Endothelial cell of umbilical vein (primary cell): ENCODE data around the gene MOCS2. TPM values are rescaled to one million over a fixed set of nuclear protein-coding genes. Genes with fewer than 3 reads are reported as not detected.
A peak's percentile ranks its signal among the peaks of the same experiment; 100 is the strongest.

Experiments used
- BruUV-seq: library from RNA; stranded (reverse); fragments of 400-500 nt; replicated peaks from 2 replicates; lab custom pipeline; 2021; lab: Mats Ljungman, UMichigan
- CTCF ChIA-PET: fragments of 300-600, 350-600 bp; sonication (Branson Sonifier 250); formaldehyde crosslinking; loops from one replicate; lab custom pipeline; 2021; ENCODE audit warnings: antibody characterized with exemption, inconsistent platforms; lab: Charles Lee
- POLR2A ChIA-PET: fragments of 300-600, 350-600 bp; sonication (Branson Sonifier 250); formaldehyde crosslinking; loops from one replicate; lab custom pipeline; 2021; ENCODE audit warnings: antibody characterized with exemption, inconsistent platforms; lab: Charles Lee
- DNase-seq: peaks from one replicate; pipeline ENCODE4 v3.0.0-alpha.2; 2011; ENCODE audit warnings: low read depth, low spot score
- FAIRE-seq: peaks from 2 replicates; lab custom pipeline; 2011; peaks lifted over from hg19 to GRCh38; lab: Jason Lieb, UNC
- H2AFZ ChIP-seq: 2 replicates; pipeline ENCODE4 v1.6.0; 2012; ENCODE audit warnings: low read depth, low read length, control low read depth, inconsistent platforms
- H3K27ac ChIP-seq: 2 replicates; pipeline ENCODE4 v1.5.1; 2011; ENCODE audit warnings: low read depth, mild to moderate bottlenecking, control low read depth, low read length, moderate library complexity; ENCODE audit not compliant: insufficient read depth
- H3K27me3 ChIP-seq, 2 experiments: 2 replicates each; pipeline versions ENCODE4 v1.6.0 to v1.6.1; 2011; ENCODE audit warnings: low read length in 2 of 2, mixed read lengths in 1 of 2; ENCODE audit not compliant: control insufficient read depth in 2 of 2, insufficient read depth in 2 of 2
- H3K36me3 ChIP-seq, 2 experiments: 2 replicates in 1 of 2; 3 replicates in 1 of 2; pipeline ENCODE4 v1.5.1; 2011; ENCODE audit warnings: low read length in 2 of 2, mild to moderate bottlenecking in 1 of 2, moderate library complexity in 1 of 2; ENCODE audit not compliant: control insufficient read depth in 2 of 2, insufficient read depth in 2 of 2; ENCODE audit errors: extremely low read depth in 1 of 2
- H3K4me1 ChIP-seq: 3 replicates; pipeline ENCODE4 v1.5.1; 2011; ENCODE audit warnings: mild to moderate bottlenecking, low read length; ENCODE audit not compliant: control insufficient read depth, insufficient read depth; ENCODE audit errors: extremely low read depth
- H3K4me2 ChIP-seq: 2 replicates; pipeline ENCODE4 v1.6.1; 2011; ENCODE audit warnings: low read length, control low read depth, mixed read lengths; ENCODE audit not compliant: insufficient read depth
- H3K4me3 ChIP-seq, 3 experiments: fragments of 200-600 bp in 1 of 3; sonication (generic), shearing (Covaris generic) in 1 of 3; replicated peaks in 1 of 3; 2 replicates each; pipeline ENCODE4 v1.5.1; 2011 to 2016; ENCODE audit warnings: control low read depth in 3 of 3, low read length in 3 of 3, mild to moderate bottlenecking in 2 of 3, inconsistent platforms in 1 of 3, low read depth in 1 of 3, moderate library complexity in 1 of 3; ENCODE audit not compliant: insufficient read depth in 1 of 3
- H3K79me2 ChIP-seq: 2 replicates; pipeline ENCODE4 v1.6.0; 2012; ENCODE audit warnings: low read length, inconsistent platforms; ENCODE audit not compliant: control insufficient read depth, insufficient read depth
- H3K9ac ChIP-seq: replicated peaks from 2 replicates; pipeline ENCODE3; 2011; ENCODE audit warnings: low read length, control low read depth; ENCODE audit not compliant: insufficient read depth; ENCODE audit errors: extremely low read depth
- H3K9me1 ChIP-seq: replicated peaks from 3 replicates; pipeline ENCODE4 v1.6.0; 2011; ENCODE audit warnings: mild to moderate bottlenecking, low read length; ENCODE audit not compliant: control insufficient read depth, insufficient read depth; ENCODE audit errors: extremely low read depth
- H3K9me3 ChIP-seq: replicated peaks from 2 replicates; pipeline ENCODE4 v1.5.1; 2012; ENCODE audit warnings: low read length, inconsistent platforms; ENCODE audit not compliant: control insufficient read depth, insufficient read depth
- H4K20me1 ChIP-seq: replicated peaks from 2 replicates; pipeline ENCODE3; 2011; ENCODE audit warnings: mild to moderate bottlenecking, low read length; ENCODE audit not compliant: control insufficient read depth, insufficient read depth; ENCODE audit errors: extremely low read depth
- EZH2 ChIP-seq: IDR thresholded peaks from 2 replicates; pipeline ENCODE4 v1.6.1; 2012; ENCODE audit warnings: borderline replicate concordance, low read depth, mild to moderate bottlenecking, moderate library complexity, low read length, inconsistent platforms; ENCODE audit not compliant: severe bottlenecking
- FOS ChIP-seq: IDR thresholded peaks from 2 replicates; pipeline ENCODE4 v1.6.1; 2011; ENCODE audit warnings: mild to moderate bottlenecking, low read length, moderate library complexity, borderline replicate concordance; ENCODE audit not compliant: insufficient read depth
- GATA2 ChIP-seq: IDR thresholded peaks from 2 replicates; pipeline ENCODE4 v1.7.0; 2011; ENCODE audit warnings: low read depth, mild to moderate bottlenecking, moderate library complexity, mixed read lengths, low read length; ENCODE audit not compliant: insufficient read length, insufficient read depth
- JUN ChIP-seq: IDR thresholded peaks from 2 replicates; pipeline ENCODE4 v1.6.1; 2011; ENCODE audit warnings: borderline replicate concordance, low read depth; ENCODE audit not compliant: insufficient read length, insufficient read depth
- MAX ChIP-seq: IDR thresholded peaks from 2 replicates; pipeline ENCODE4 v1.6.1; 2011; ENCODE audit not compliant: insufficient read depth, insufficient read length
- MYC ChIP-seq: IDR thresholded peaks from one replicate; pipeline ENCODE4 v1.6.1; 2011; ENCODE audit warnings: mild to moderate bottlenecking, low read depth, low read length
- POLR2A ChIP-seq: IDR thresholded peaks from 2 replicates; pipeline ENCODE4 v1.6.1; 2012; ENCODE audit warnings: low read depth, mild to moderate bottlenecking, control low read depth, low read length
- POLR2AphosphoS5 ChIP-seq: IDR thresholded peaks from 2 replicates; pipeline ENCODE4 v1.6.1; 2012; ENCODE audit warnings: low read depth, mild to moderate bottlenecking, control low read depth, low read length, moderate library complexity; ENCODE audit not compliant: insufficient read depth
- dilution Hi-C: fragments of 300-500 bp; cut with MboI; formaldehyde crosslinking; loops from one replicate; pipeline ENCODE4 v1.15.0; 2019; ENCODE audit warnings: low sequenced_read_pairs; ENCODE audit not compliant: extremely low pct_ligation_motif_present
- intact Hi-C: fragments of 100-400 bp; cut with micrococcal nuclease; formaldehyde crosslinking; loops from one replicate; pipeline ENCODE4 v1.10.0; 2022
- polyA plus RNA-seq, 4 experiments: library from polyadenylated mRNA; depleted of rRNA in 3 of 4; stranded (reverse) in 3 of 4; unstranded in 1 of 4; fragments of >200 nt; gene quantifications; 2 replicates each; pipeline versions ENCODE4 v1.2.1 to v1.2.3, GENCODE V29; 2011 to 2012; ENCODE audit warnings: missing spikeins in 1 of 4
- total RNA-seq: library from RNA; stranded (reverse); gene quantifications from 2 replicates; pipeline ENCODE4 v1.2.3, GENCODE V29; 2021
- TF ChIP-seq, protein P1 (sequence below), 2 donors: IDR thresholded peaks; 1 replicate in 1 of 2; 2 replicates in 1 of 2; pipeline ENCODE4 v1.5.1; 2011; ENCODE audit warnings: low read length in 2 of 2, mild to moderate bottlenecking in 2 of 2, moderate library complexity in 2 of 2, control low read depth in 1 of 2, inconsistent platforms in 1 of 2, low read depth in 1 of 2; ENCODE audit not compliant: insufficient read depth in 1 of 2; ENCODE audit errors: extremely low read depth in 1 of 2

The MOCS2 gene
- total and polyA plus RNA-seq, 2 donors (not counting 3 experiments of a cell fraction or from before 2014, with no cell fraction given) = 14.3 to 31.5 TPM

DNA sequence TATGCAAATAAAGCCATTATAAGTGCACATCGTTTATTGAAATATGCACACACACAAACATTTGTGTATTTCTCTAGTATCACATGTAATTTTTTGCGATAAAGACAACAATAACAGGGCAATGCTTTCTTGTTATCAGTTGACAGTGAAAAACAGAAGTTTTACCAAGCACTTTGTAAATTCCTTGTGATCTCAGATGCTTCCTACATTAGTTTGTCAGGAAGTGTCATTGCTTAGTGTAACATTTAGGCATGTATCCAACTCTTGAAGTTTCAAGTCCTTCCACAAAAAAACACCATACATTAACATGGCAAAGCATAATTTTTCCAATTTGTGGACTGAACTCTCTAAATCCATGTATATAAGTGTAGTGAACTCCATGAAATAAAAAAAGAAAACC is 46.4 kb downstream of the MOCS2 start:
- H3K9me1 ChIP-seq = no peaks in the 10 kb centered on the region
- FAIRE-seq (peak; percentile 89), DNase-seq (peak; percentile 88)
- peaks cover 26% of the 10 kb centered on the region for H3K4me1 ChIP-seq
- H3K27me3 ChIP-seq = no peaks in the 10 kb centered on the region
- peak overlapping the region; percentile 71 for H3K27ac ChIP-seq
- peak overlapping the region in 1 of 3 experiments; percentile 21 for H3K4me3 ChIP-seq
- peaks cover 5 to 50% of the 10 kb centered on the region in 2 experiments for H3K36me3 ChIP-seq
- dilution Hi-C loops (no loop called here), intact Hi-C loops (loop anchor here (1.0 to 2.0 kb wide), 2 partner anchors 30 to 75 kb away; no protein-coding TSS in a partner anchor)
- no peaks in the 10 kb centered on the region for H3K9me3 ChIP-seq
- H2AFZ ChIP-seq = no peak overlapping the region
- ChIA-PET POLR2A (no interaction called here), CTCF (no interaction called here)
- H4K20me1 ChIP-seq = no peaks in the 10 kb centered on the region
- no TSS peak for BruUV-seq
- peak; percentile 36 for TF ChIP-seq JUN
- TF ChIP-seq FOS = peak; percentile 35
- TF ChIP-seq MAX = no peak
- no peak for TF ChIP-seq POLR2A
- TF ChIP-seq MYC = no peak
- TF ChIP-seq GATA2 = peak; percentile 53
- no peak for TF ChIP-seq POLR2AphosphoS5
- peak overlapping the region; percentile 52 for H3K4me2 ChIP-seq
- H3K79me2 ChIP-seq = no peaks in the 10 kb centered on the region
- H3K9ac ChIP-seq = peak overlapping the region; percentile 35

DNA sequence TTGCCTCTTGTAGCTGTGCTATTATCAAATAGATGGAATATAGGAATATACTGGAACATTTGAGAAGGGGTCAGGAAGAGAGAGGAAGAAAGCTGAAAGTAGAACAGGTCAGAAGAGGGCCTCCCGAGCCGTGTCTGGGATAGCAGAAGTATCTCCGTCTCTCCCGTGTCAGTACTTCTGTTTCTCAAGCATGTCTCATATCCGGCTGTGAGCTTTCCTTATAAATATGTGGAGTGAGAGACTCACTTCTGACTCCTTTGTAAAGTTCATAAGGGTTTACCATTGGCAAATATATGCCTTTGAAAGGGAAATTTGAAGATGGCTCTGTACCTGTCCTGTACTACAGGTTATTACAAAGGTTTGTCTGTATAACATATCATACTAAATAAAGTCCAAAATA is 50.3 kb downstream of the MOCS2 start:
- CTCF ChIA-PET = interaction anchor here (1.6 to 3.1 kb wide), 2 partner anchors 24 to 111 kb away, joined by 8 to 14 read pairs; no protein-coding TSS in a partner anchor
- dilution Hi-C loops = no loop called here

More for the DNA sequence above, 50.3 kb downstream of the MOCS2 start:
- POLR2A ChIA-PET = no interaction called here
- Histone ChIP-seq H3K4me1 (peaks cover 26% of the 10 kb centered on the region), H3K9ac (no peak overlapping the region), H3K9me1 (no peaks in the 10 kb centered on the region), H3K36me3 (peaks cover 3 to 50% of the 10 kb centered on the region in 2 experiments), H3K4me3 (no peak overlapping the region), H3K9me3 (no peaks in the 10 kb centered on the region), H2AFZ (no peak overlapping the region), H3K4me2 (no peak overlapping the region), H3K27ac (no peak overlapping the region), H4K20me1 (no peaks in the 10 kb centered on the region), H3K79me2 (no peaks in the 10 kb centered on the region), H3K27me3 (no peaks in the 10 kb centered on the region)
- intact Hi-C loops = no loop called here
- FAIRE-seq (no peak), DNase-seq (no peak)
- no TSS peak for BruUV-seq
- TF ChIP-seq POLR2A (no peak), JUN (no peak), EZH2 (no peak), MAX (no peak), POLR2AphosphoS5 (no peak), GATA2 (no peak), MYC (no peak), FOS (no peak)
- TF ChIP-seq, protein P1, sequence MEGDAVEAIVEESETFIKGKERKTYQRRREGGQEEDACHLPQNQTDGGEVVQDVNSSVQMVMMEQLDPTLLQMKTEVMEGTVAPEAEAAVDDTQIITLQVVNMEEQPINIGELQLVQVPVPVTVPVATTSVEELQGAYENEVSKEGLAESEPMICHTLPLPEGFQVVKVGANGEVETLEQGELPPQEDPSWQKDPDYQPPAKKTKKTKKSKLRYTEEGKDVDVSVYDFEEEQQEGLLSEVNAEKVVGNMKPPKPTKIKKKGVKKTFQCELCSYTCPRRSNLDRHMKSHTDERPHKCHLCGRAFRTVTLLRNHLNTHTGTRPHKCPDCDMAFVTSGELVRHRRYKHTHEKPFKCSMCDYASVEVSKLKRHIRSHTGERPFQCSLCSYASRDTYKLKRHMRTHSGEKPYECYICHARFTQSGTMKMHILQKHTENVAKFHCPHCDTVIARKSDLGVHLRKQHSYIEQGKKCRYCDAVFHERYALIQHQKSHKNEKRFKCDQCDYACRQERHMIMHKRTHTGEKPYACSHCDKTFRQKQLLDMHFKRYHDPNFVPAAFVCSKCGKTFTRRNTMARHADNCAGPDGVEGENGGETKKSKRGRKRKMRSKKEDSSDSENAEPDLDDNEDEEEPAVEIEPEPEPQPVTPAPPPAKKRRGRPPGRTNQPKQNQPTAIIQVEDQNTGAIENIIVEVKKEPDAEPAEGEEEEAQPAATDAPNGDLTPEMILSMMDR (IDR thresholded peaks at IDR 0.05; ENCODE audit: extremely low read depth in 1 of 2, insufficient read depth in 1 of 2, low read depth in 1 of 2, low read length in 2 of 2) = no peak
